Cardiac muscle cell (in vitro differentiated cells and primary cell): Measurements from ENCODE around the gene ANXA4. TPM values are rescaled to one million over a fixed set of nuclear protein-coding genes. Genes with fewer than 3 reads are reported as not detected.
"Not testable (repeated sequence)": the region's sequence is repeated elsewhere in the genome, so short reads cannot be mapped to it uniquely, and the experiment has no call there.

Experiments
- DNase-seq, 2 donors: peaks; one replicate each; pipeline versions ENCODE4 v3.0.0 to v3.0.0-alpha.2; 2010 to 2017; ENCODE audit warnings: low read depth in 1 of 2, low spot score in 1 of 2
- H3K27ac ChIP-seq: fragments of 200-600 bp; sonication (generic); 2 replicates; pipeline ENCODE4 v1.5.1; 2016
- H3K27me3 ChIP-seq: fragments of 200-600 bp; sonication (generic); 2 replicates; pipeline ENCODE4 v1.6.0; 2016; ENCODE audit warnings: control low read depth
- H3K36me3 ChIP-seq: fragments of 200-600 bp; sonication (generic); 2 replicates; pipeline ENCODE4 v1.5.1; 2016; ENCODE audit warnings: control low read depth
- H3K4me1 ChIP-seq: fragments of 200-600 bp; sonication (generic); 2 replicates; pipeline ENCODE4 v1.8.1; 2017; ENCODE audit warnings: low read depth, mild to moderate bottlenecking, mixed run types
- H3K4me3 ChIP-seq: fragments of 200-600 bp; sonication (generic); 2 replicates; pipeline ENCODE4 v1.5.1; 2016; ENCODE audit warnings: mild to moderate bottlenecking
- H3K9me3 ChIP-seq: fragments of 200-600 bp; sonication (generic); 2 replicates; pipeline ENCODE4 v1.5.1; 2017; ENCODE audit warnings: low read depth, mild to moderate bottlenecking, control low read depth
- polyA plus RNA-seq: library from polyadenylated mRNA; unstranded; fragments of >200 nt; fragmentation: Nextera tagmentation; extraction: Ambion mirVana; gene quantifications from 2 replicates; pipeline ENCODE4 v1.2.1, GENCODE V29; 2016
- total RNA-seq: library from RNA; depleted of rRNA; stranded (reverse); fragments of >200 nt; gene quantifications from 2 replicates; pipeline ENCODE4 v1.2.3, GENCODE V29; 2016
- TF ChIP-seq, protein P1 (sequence below): IDR thresholded peaks from 2 replicates; pipeline ENCODE4 v1.5.1; 2012; ENCODE audit warnings: low read depth, mild to moderate bottlenecking, low read length

ANXA4 gene
- total and polyA plus RNA-seq, 2 experiments from 2014 or later, result 18.0 to 27.2 TPM

DNA sequence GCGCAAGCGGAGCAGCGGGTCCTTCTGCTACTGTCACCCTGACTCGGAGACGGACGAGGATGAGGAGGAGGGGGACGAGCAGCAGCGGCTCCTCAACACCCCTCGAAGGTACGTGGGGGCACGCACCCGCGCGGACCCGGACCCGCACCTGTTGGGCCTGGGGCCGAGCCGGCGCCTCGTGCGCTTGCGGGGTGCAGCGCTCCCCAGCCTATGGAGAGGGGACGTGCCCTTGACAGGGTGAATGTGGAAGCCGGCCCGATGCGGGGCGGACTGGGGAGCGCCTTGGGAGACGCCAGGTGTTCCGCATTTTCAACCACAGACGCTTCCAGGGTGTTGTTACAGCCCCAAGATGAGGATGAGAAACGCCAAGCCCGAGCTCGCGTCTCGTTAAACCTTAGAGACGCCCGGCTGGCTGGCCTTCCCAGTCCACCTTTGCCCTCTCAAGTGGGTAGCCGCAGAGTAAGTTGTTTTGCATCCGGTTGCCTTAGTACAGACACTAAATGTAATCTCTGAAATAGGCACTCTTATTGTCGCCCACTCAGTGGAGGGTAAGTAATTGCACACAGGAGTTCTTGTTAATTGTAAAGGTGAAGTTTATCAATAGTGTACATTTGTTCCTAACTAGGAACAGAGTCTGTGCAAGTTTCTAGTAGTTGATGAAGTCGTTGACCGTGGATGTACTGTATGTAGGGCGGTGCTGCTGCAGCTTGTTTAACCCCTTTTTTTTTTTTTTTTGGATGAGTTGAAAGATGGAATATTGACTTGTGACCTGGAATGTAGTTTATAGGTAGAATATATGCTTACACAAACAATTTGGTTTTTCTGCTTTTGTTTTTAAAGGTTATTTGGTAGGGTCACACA lies 88.3 kb downstream of the ANXA4 start:
- H3K9me3 ChIP-seq, result no peaks in the 10 kb centered on the region
- TF ChIP-seq, protein P1, sequence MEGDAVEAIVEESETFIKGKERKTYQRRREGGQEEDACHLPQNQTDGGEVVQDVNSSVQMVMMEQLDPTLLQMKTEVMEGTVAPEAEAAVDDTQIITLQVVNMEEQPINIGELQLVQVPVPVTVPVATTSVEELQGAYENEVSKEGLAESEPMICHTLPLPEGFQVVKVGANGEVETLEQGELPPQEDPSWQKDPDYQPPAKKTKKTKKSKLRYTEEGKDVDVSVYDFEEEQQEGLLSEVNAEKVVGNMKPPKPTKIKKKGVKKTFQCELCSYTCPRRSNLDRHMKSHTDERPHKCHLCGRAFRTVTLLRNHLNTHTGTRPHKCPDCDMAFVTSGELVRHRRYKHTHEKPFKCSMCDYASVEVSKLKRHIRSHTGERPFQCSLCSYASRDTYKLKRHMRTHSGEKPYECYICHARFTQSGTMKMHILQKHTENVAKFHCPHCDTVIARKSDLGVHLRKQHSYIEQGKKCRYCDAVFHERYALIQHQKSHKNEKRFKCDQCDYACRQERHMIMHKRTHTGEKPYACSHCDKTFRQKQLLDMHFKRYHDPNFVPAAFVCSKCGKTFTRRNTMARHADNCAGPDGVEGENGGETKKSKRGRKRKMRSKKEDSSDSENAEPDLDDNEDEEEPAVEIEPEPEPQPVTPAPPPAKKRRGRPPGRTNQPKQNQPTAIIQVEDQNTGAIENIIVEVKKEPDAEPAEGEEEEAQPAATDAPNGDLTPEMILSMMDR, result no peak
- no peaks in the 10 kb centered on the region for H3K36me3 ChIP-seq
- DNase-seq, result peak; percentile 38 to 85
- H3K4me3 ChIP-seq, result peak overlapping the region; percentile 92
- no peaks in the 10 kb centered on the region for H3K27me3 ChIP-seq
- H3K4me1 ChIP-seq, result peaks cover 15% of the 10 kb centered on the region
- peak overlapping the region; percentile 98 for H3K27ac ChIP-seq

- not testable (repeated sequence) for H3K9me3 ChIP-seq, DNase-seq, H3K36me3 ChIP-seq, H3K27me3 ChIP-seq
- Histone ChIP-seq H3K4me1 (peaks cover 18% of the 10 kb centered on the region), H3K27ac (peak overlapping the region; percentile 98), H3K4me3 (peak overlapping the region; percentile 92)
Observed at GRCh38 chr2:69830906-69831241, 88.9 kb downstream of the ANXA4 start.

DNA sequence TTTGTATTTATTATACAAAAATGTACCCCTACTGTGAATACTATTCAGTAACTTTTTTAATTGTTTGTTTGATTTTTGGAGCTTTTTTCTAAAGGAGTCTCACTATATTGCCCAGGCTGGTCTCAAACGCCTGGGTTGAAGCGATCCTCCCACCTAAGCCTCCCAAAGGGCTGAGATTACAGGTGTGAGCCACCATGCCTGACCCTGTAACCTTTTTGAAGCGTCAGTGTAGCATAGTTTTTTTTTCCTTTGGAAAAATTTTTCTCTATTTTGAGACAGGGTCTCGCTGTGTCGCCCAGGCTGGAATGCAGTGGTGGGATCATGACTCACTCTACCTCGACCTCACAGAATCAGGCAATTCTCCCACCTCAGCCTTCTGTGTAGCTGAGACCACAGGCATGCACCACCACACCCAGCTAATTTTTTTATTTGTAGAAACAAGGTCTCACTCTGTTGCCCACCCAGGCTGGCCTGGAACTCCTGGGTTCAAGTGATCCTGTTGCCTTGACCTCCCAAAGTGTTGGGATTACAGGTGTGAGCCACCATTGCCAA lies 89.5 kb downstream of the ANXA4 start:
- H3K4me1 ChIP-seq, result peaks cover 23% of the 10 kb centered on the region
- H3K4me3 ChIP-seq, result peak overlapping the region; percentile 92
- DNase-seq, result no peak
- TF ChIP-seq, protein P1, result no peak
- no peaks in the 10 kb centered on the region for H3K9me3 ChIP-seq
- no peaks in the 10 kb centered on the region for H3K36me3 ChIP-seq
- H3K27ac ChIP-seq, result peak overlapping the region; percentile 98
- H3K27me3 ChIP-seq, result no peaks in the 10 kb centered on the region

- no peaks in the 10 kb centered on the region for H3K27me3 ChIP-seq
- TF ChIP-seq, protein P1, result no peak
- H3K9me3 ChIP-seq, result no peaks in the 10 kb centered on the region
- no peak overlapping the region for H3K27ac ChIP-seq
- H3K36me3 ChIP-seq, result no peaks in the 10 kb centered on the region
- H3K4me1 ChIP-seq, result peaks cover 24% of the 10 kb centered on the region
- H3K4me3 ChIP-seq, result no peak overlapping the region
- DNase-seq, result no peak
Observed at GRCh38 chr2:69833752-69834151, 91.8 kb downstream of the ANXA4 start.

GRCh38 chr2:69835666-69836065 lies 93.7 kb downstream of the ANXA4 start:
- H3K27me3 ChIP-seq, result no peaks in the 10 kb centered on the region
- H3K9me3 ChIP-seq, result no peaks in the 10 kb centered on the region
- no peak for DNase-seq
- H3K36me3 ChIP-seq, result peaks cover 11% of the 10 kb centered on the region
- H3K4me1 ChIP-seq, result peaks cover 22% of the 10 kb centered on the region
- no peak overlapping the region for H3K27ac ChIP-seq
- no peak overlapping the region for H3K4me3 ChIP-seq
- TF ChIP-seq, protein P1, result no peak

DNA sequence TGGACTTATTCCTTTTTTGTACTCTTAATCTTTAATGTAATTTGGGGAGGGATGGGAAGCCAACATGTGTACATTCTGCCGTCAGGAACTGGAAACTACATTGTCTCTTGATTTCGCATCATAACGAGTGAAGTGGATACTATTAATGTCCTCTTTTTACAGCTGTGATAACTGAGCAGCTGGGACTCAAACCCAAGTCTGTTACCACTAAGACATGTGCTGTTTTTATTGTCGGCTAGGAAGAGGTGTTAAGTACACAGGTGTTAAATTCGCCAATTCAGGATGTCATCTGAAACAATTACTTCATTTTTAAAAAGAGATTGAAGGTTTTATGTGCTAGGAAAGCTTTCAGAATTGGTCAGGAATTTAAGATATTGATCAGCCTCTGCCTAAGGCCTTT lies 94.4 kb downstream of the ANXA4 start:
- no peak for DNase-seq
- H3K4me1 ChIP-seq, result peaks cover 16% of the 10 kb centered on the region
- H3K4me3 ChIP-seq, result no peak overlapping the region
- peaks cover 14% of the 10 kb centered on the region for H3K36me3 ChIP-seq
- TF ChIP-seq, protein P1, result no peak
- H3K9me3 ChIP-seq, result no peaks in the 10 kb centered on the region
- H3K27ac ChIP-seq, result no peak overlapping the region
- no peaks in the 10 kb centered on the region for H3K27me3 ChIP-seq
